ENCODE data around the gene NLRC5. TPM values are rescaled to one million over a fixed set of nuclear protein-coding genes. Genes with fewer than 3 reads are reported as not detected.

Gene NLRC5
- total RNA-seq, 1 experiment from 2014 or later = 2.4 TPM

- no peak overlapping the region for H3K27ac ChIP-seq (ENCODE audit: insufficient read length, low read depth, low read length)
- no peaks in the 10 kb centered on the region for H3K79me1 ChIP-seq (ENCODE audit: insufficient read depth, low read depth, low read length, poor library complexity, severe bottlenecking)
- no peaks in the 10 kb centered on the region for H4K20me1 ChIP-seq (ENCODE audit: control insufficient read depth, insufficient read depth, insufficient read length)
- H3K23me2 ChIP-seq (ENCODE audit: insufficient read length, low read depth, low read length, poor library complexity, severe bottlenecking) = no peaks in the 10 kb centered on the region
- H3K4me2 ChIP-seq (ENCODE audit: insufficient read depth, insufficient read length, low read length) = no peak overlapping the region
- no peak overlapping the region for H4K91ac ChIP-seq (ENCODE audit: insufficient read length, low read depth, low read length)
- no peak overlapping the region for H3T11ph ChIP-seq (ENCODE audit: low read length)
- H3K4ac ChIP-seq (ENCODE audit: low read depth, low read length) = no peak overlapping the region
- H3K14ac ChIP-seq (ENCODE audit: insufficient read depth, low read length) = no peak overlapping the region; the same call in 1 of the 2 replicates
- H3K18ac ChIP-seq (ENCODE audit: insufficient read length, low read depth, low read length) = no peak overlapping the region
- Mint-ChIP-seq H3K4me3 (no peak overlapping the region), H3K4me1 (peaks cover 5% of the 10 kb centered on the region in 2 experiments; a peak in 3 of 4 replicates), H3K27me3 (ENCODE audit: low read depth) (peaks cover 1% of the 10 kb centered on the region; the same call in 1 of the 2 replicates), H3K36me3 (ENCODE audit: insufficient read depth in 1 of 3, low read depth in 3 of 3) (no peaks in the 10 kb centered on the region), H3K9me3 (no peaks in the 10 kb centered on the region; a peak in 1 of 5 replicates), H3K27ac (no peak overlapping the region)
- no peaks in the 10 kb centered on the region for H3K27me3 ChIP-seq (ENCODE audit: insufficient read depth, low read length)
- H4K8ac ChIP-seq (replicated peaks; ENCODE audit: insufficient read length, low read depth, low read length) = no peak overlapping the region
- H2BK5ac ChIP-seq (ENCODE audit: insufficient read length, low read length) = no peak overlapping the region
- WGBS (ENCODE audit: extremely low coverage, insufficient read length, low lambda C conversion rate) = 100% methylated on average over 3 of the region's 9 CpGs
- H2BK15ac ChIP-seq (ENCODE audit: low read depth, low read length) = no peak overlapping the region
- H3K23ac ChIP-seq (ENCODE audit: insufficient read length, low read depth, low read length) = no peak overlapping the region
- no peak overlapping the region for H2BK20ac ChIP-seq (ENCODE audit: low read depth, low read length, poor library complexity, severe bottlenecking)
- TF ChIP-seq CTCF (conservative IDR thresholded peaks at IDR 0.05) = no peak
- H3K56ac ChIP-seq (ENCODE audit: insufficient read length, low read depth, low read length) = no peak overlapping the region
- H3K9me3 ChIP-seq (ENCODE audit: control insufficient read depth, low read depth, low read length) = no peaks in the 10 kb centered on the region
- H2BK12ac ChIP-seq (ENCODE audit: insufficient read length, low read depth, low read length) = no peak overlapping the region
- H2BK120ac ChIP-seq (ENCODE audit: low read depth, low read length, poor library complexity, severe bottlenecking) = no peak overlapping the region
- no peak overlapping the region for H2AFZ ChIP-seq (ENCODE audit: low read length)
- no peak for DNase-seq
- no peak overlapping the region for H4K5ac ChIP-seq (ENCODE audit: insufficient read length, low read depth, low read length)
- H3K4me1 ChIP-seq (ENCODE audit: insufficient read depth, low read length) = no peaks in the 10 kb centered on the region; the same call in 1 of the 2 replicates
- no peaks in the 10 kb centered on the region for H3K79me2 ChIP-seq (ENCODE audit: insufficient read depth, low read length)
- H3K9ac ChIP-seq (ENCODE audit: extremely low read depth, insufficient read length, low read length) = no peak overlapping the region
- H2AK5ac ChIP-seq (ENCODE audit: insufficient read length, low read length) = no peak overlapping the region
Measured at GRCh38 chr16:57060323-57061083, 71.1 kb downstream of the NLRC5 start.

All from H9 (cell line).